Heart left ventricle (tissue), 13 donors: ENCODE results near the gene KATNAL1.

Experiments used
- POLR2A ChIP-seq, 2 donors: fragments of 450-650 bp; IDR thresholded peaks; one replicate each; pipeline ENCODE4 v1.6.1; 2017; ENCODE audit warnings: antibody characterized with exemption in 2 of 2, mild to moderate bottlenecking in 2 of 2, moderate library complexity in 2 of 2
- TF ChIP-seq, protein P1 (sequence below), 12 donors: fragments of 200-600 bp; sonication (generic) in 4 of 12; IDR thresholded peaks; one replicate each; pipeline versions ENCODE4 v1.5.0 to v1.8.0; 2018 to 2022; ENCODE audit warnings: antibody characterized with exemption in 12 of 12, mild to moderate bottlenecking in 5 of 12
- donor health status: ischemic (EF 13 %, LVEDD 7.1; RV severe dilation, severe dysfunction).
- donor health status: DM: no; HTN: yes; CAD: no.
- donor health status: DM: no; HTN: no; CAD: no.
- donor health status: ischemic (EF 25% LVEDD 6.9; RV normal size, moderate dysfunction).
- donor health status: ischemic (EF 25% LVEDD 5.7; RV mildly dilated, moderate dysfunction).
- donor health status: ischemic (EF 35%, LVEDD 5.7; RV mildly dilated, moderate dysfunction).
- donor health status: nonischemic (EF 11% LVEDD 7.7; RV severe dilation, severe dysfunction).
- donor health status: DM: yes; HTN: yes; CAD: no.
- donor health status: PGD.
- donor health status: ischemic (EF 29% LVEDD 5.4; RV normal size, mild dysfunction).
- donor health status: nonischemic (EF 23%, LVEDD 6.1; RV moderate dilation, normal function).

- TF ChIP-seq POLR2A (IDR thresholded peaks at IDR 0.05): no peak
- TF ChIP-seq, protein P1, sequence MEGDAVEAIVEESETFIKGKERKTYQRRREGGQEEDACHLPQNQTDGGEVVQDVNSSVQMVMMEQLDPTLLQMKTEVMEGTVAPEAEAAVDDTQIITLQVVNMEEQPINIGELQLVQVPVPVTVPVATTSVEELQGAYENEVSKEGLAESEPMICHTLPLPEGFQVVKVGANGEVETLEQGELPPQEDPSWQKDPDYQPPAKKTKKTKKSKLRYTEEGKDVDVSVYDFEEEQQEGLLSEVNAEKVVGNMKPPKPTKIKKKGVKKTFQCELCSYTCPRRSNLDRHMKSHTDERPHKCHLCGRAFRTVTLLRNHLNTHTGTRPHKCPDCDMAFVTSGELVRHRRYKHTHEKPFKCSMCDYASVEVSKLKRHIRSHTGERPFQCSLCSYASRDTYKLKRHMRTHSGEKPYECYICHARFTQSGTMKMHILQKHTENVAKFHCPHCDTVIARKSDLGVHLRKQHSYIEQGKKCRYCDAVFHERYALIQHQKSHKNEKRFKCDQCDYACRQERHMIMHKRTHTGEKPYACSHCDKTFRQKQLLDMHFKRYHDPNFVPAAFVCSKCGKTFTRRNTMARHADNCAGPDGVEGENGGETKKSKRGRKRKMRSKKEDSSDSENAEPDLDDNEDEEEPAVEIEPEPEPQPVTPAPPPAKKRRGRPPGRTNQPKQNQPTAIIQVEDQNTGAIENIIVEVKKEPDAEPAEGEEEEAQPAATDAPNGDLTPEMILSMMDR (IDR thresholded peaks at IDR 0.05): no peak
Measured at GRCh38 chr13:30154931-30155330, 152.4 kb downstream of the KATNAL1 start.
